ENCODE results near the gene CAPZB. TPM values are rescaled to one million over a fixed set of nuclear protein-coding genes. Genes with fewer than 3 reads are reported as not detected.

Gene CAPZB
- total RNA-seq, 1 donor from 2014 or later: 352 TPM

- H3K36me3 Mint-ChIP-seq (ENCODE audit: low read depth): no peaks in the 10 kb centered on the region
- no peak for TF ChIP-seq CTCF (IDR thresholded peaks at IDR 0.05)
- peaks cover 17% of the 10 kb centered on the region for H3K4me1 Mint-ChIP-seq (ENCODE audit: low read depth)
- no peak overlapping the region for H3K27ac Mint-ChIP-seq (ENCODE audit: unreplicated experiment)
- H3K9me3 Mint-ChIP-seq (ENCODE audit: low read depth): peaks cover 3% of the 10 kb centered on the region
- no peak for DNase-seq (ENCODE audit: low spot score)
- no peak overlapping the region for H3K4me3 Mint-ChIP-seq (ENCODE audit: unreplicated experiment)
- no peaks in the 10 kb centered on the region for H3K27me3 Mint-ChIP-seq (ENCODE audit: low read depth)
These were observed 11.2 kb upstream of the CAPZB start for GRCh38 chr1:19496527-19496874.

DNA sequence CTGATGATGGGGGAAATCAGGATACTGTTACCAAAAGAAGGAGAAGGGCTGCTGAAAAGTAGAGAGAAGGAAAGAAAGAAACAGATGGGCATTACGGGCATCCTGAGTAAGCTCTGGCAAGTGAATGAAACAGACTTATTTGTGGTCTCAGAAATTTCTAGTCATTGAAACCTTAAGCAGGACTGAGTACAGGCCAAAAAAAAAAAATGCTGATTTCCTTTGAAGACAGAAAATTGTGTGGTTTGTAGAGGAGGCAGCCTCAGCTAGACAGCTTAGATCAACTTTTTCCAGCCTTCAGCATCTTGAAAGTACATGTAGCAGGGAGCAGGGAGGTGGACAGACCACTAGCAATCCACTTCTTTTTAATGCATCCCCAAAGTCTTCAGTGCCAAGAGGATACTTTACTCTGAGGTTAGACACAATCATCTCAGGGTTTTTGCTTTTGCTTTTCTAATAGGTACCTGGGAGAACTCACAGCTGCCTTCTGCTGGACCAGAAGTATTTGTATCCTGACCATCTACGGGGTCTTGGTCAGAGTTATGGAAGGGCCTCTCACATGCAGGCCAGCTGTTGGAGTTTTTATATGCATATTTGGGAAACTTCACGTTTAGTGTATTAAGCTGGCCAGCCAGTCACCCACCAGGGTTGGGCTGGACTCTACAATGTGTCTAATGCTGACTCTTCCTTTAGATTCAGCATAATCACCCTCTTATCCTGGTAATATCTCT is 10.6 kb upstream of the CAPZB start:
- H3K36me3 Mint-ChIP-seq (ENCODE audit: low read depth): no peaks in the 10 kb centered on the region
- TF ChIP-seq CTCF (IDR thresholded peaks at IDR 0.05): peak; percentile 30
- no peaks in the 10 kb centered on the region for H3K27me3 Mint-ChIP-seq (ENCODE audit: low read depth)
- no peak for DNase-seq (ENCODE audit: low spot score)
- H3K27ac Mint-ChIP-seq (ENCODE audit: unreplicated experiment): peak overlapping the region; percentile 80
- H3K4me1 Mint-ChIP-seq (ENCODE audit: low read depth): peaks cover 17% of the 10 kb centered on the region
- H3K4me3 Mint-ChIP-seq (ENCODE audit: unreplicated experiment): no peak overlapping the region
- peaks cover 3% of the 10 kb centered on the region for H3K9me3 Mint-ChIP-seq (ENCODE audit: low read depth)

GRCh38 chr1:19495000-19495656 is 9.8 kb upstream of the CAPZB start:
- Mint-ChIP-seq H3K4me1 (ENCODE audit: low read depth) (peaks cover 17% of the 10 kb centered on the region), H3K9me3 (ENCODE audit: low read depth) (peaks cover 3% of the 10 kb centered on the region), H3K36me3 (ENCODE audit: low read depth) (no peaks in the 10 kb centered on the region), H3K27me3 (ENCODE audit: low read depth) (no peaks in the 10 kb centered on the region), H3K27ac (ENCODE audit: unreplicated experiment) (peak overlapping the region; percentile 80), H3K4me3 (ENCODE audit: unreplicated experiment) (no peak overlapping the region)
- no peak for TF ChIP-seq CTCF (IDR thresholded peaks at IDR 0.05)
- DNase-seq (ENCODE audit: low spot score): no peak

DNA sequence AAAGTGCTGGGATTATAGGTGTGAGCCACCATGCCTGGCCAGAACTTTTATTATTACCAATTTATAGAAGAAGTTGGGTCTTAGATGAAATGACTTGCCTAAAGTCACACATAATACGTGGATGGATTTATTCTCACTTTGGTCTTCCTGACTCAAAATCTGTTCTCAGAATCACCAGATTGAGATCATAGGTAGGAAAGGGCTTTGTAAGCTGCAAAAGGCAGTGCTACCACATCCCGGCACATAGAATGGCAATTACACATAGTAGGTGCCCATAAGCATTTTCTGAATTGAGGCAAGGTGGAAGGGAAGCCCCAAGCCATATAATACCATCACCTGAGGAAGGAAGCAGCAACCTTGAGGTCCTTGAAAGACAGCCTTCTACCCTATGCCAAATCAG is 8.2 kb upstream of the CAPZB start:
- TF ChIP-seq CTCF (IDR thresholded peaks at IDR 0.05): no peak
- H3K27me3 Mint-ChIP-seq (ENCODE audit: low read depth): no peaks in the 10 kb centered on the region
- H3K27ac Mint-ChIP-seq (ENCODE audit: unreplicated experiment): no peak overlapping the region
- H3K4me3 Mint-ChIP-seq (ENCODE audit: unreplicated experiment): no peak overlapping the region
- no peaks in the 10 kb centered on the region for H3K9me3 Mint-ChIP-seq (ENCODE audit: low read depth)
- peaks cover 14% of the 10 kb centered on the region for H3K4me1 Mint-ChIP-seq (ENCODE audit: low read depth)
- no peak for DNase-seq (ENCODE audit: low spot score)
- no peaks in the 10 kb centered on the region for H3K36me3 Mint-ChIP-seq (ENCODE audit: low read depth)

- Mint-ChIP-seq H3K27me3 (ENCODE audit: low read depth) (no peaks in the 10 kb centered on the region), H3K27ac (ENCODE audit: unreplicated experiment) (no peak overlapping the region), H3K9me3 (ENCODE audit: low read depth) (no peaks in the 10 kb centered on the region), H3K4me1 (ENCODE audit: low read depth) (peaks cover 20% of the 10 kb centered on the region), H3K36me3 (ENCODE audit: low read depth) (peaks cover 3% of the 10 kb centered on the region), H3K4me3 (ENCODE audit: unreplicated experiment) (no peak overlapping the region)
- TF ChIP-seq CTCF (IDR thresholded peaks at IDR 0.05): no peak
- no peak for DNase-seq (ENCODE audit: low spot score)
These were observed 4.7 kb upstream of the CAPZB start for GRCh38 chr1:19489996-19490395.

Data from chondrocyte (in vitro differentiated cells).